K562 (cell line): ENCODE results near the gene TRAF1. TPM values are rescaled to one million over a fixed set of nuclear protein-coding genes. Genes with fewer than 3 reads are reported as not detected.

Source experiments
- BCL6 ChIP-seq: fragments of 250-450 bp; sonication (Bioruptor Pico); IDR thresholded peaks from 2 replicates; pipeline ENCODE4 v1.4.0; 2020
- MAZ ChIP-seq, 2 experiments: fragments of 450-650 bp in 1 of 2; sonication (generic) in 1 of 2; formaldehyde crosslinking; IDR thresholded peaks in 1 of 2; conservative IDR thresholded peaks in 1 of 2; 2 replicates each; pipeline versions ENCODE4 v1.4.0 to v1.5.0; 2020; ENCODE audit warnings: mild to moderate bottlenecking in 1 of 2, missing genetic modification reagents in 1 of 2
- ZNF175 ChIP-seq: fragments of 200-800 bp; sonication (Bioruptor generic); IDR thresholded peaks from 2 replicates; pipeline ENCODE4 v1.6.1; 2016; ENCODE audit warnings: low read depth, mild to moderate bottlenecking, missing genetic modification characterization, missing compliant biosample characterization
- polyA plus RNA-seq, 8 experiments: library from polyadenylated mRNA; depleted of rRNA in 4 of 8; stranded (reverse) in 5 of 8; unstranded in 3 of 8; fragments of >200 nt; fragmentation: Nextera tagmentation in 2 of 8; fragmentation: Illumina TruSeq in 1 of 8; extraction: Ambion mirVana in 2 of 8; extraction: Trizol in 1 of 8; gene quantifications; 2 replicates each; pipeline versions ENCODE4 v1.2.1 to v1.2.3, GENCODE V29; 2011 to 2014; ENCODE audit warnings: inconsistent platforms in 1 of 8, missing spikeins in 1 of 8
- total RNA-seq, 7 experiments: library from RNA; depleted of rRNA in 6 of 7; stranded (reverse); fragments of >200 nt in 6 of 7; fragmentation: Illumina TruSeq in 2 of 7; extraction: Trizol in 2 of 7; gene quantifications; 2 replicates each; pipeline versions ENCODE4 v1.2.1 to v1.2.3, GENCODE V29; 2011 to 2021; ENCODE audit warnings: low replicate concordance in 1 of 7
- TF ChIP-seq, protein P1 (sequence below): sonication (generic); formaldehyde crosslinking; IDR thresholded peaks from 2 replicates; pipeline ENCODE4 v1.8.0; 2023; ENCODE audit warnings: missing genetic modification reagents, mild to moderate bottlenecking, borderline replicate concordance
- TF ChIP-seq, protein P2 (sequence below): sonication (generic); formaldehyde crosslinking; IDR thresholded peaks from 2 replicates; pipeline ENCODE4 v1.8.0; 2022; ENCODE audit warnings: missing genetic modification reagents, mild to moderate bottlenecking, borderline replicate concordance

The TRAF1 gene
- total and polyA plus RNA-seq, 9 of the 15 experiments (the other 6 are each of a cell fraction or from before 2014, with no cell fraction given), result 0.01 to 1.1 (median 0.04) TPM; not detected in 2

DNA sequence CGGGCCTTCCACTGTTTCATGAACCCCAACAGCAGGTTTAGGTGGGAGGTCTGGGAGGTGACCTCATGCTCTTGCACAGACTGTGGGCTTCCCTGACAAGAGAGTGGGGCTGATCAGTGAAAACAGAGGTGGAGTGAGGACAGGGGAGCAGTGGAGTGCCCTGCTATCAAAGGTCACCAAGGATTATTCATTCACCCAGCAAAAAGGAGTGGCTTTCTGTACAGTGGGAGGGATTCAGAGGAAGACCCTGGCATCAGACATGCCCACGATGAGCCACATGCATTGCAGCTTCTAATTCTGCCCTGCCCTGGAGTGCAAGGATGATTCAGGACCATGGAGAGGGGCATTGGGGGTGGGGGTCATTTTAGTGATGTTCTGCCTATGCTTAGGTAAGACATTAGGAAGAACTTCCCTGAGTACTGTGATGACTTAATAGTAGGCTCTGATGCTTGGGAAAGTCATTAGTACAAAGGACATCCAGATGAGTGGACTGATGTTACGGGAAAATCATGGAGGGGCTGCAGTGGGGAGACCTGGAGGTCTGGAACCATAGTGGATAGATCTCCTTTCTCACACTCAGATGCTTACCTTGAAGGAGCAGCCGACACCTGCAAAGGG lies 12.8 kb downstream of the TRAF1 start (continued):
- TF ChIP-seq, protein P1, sequence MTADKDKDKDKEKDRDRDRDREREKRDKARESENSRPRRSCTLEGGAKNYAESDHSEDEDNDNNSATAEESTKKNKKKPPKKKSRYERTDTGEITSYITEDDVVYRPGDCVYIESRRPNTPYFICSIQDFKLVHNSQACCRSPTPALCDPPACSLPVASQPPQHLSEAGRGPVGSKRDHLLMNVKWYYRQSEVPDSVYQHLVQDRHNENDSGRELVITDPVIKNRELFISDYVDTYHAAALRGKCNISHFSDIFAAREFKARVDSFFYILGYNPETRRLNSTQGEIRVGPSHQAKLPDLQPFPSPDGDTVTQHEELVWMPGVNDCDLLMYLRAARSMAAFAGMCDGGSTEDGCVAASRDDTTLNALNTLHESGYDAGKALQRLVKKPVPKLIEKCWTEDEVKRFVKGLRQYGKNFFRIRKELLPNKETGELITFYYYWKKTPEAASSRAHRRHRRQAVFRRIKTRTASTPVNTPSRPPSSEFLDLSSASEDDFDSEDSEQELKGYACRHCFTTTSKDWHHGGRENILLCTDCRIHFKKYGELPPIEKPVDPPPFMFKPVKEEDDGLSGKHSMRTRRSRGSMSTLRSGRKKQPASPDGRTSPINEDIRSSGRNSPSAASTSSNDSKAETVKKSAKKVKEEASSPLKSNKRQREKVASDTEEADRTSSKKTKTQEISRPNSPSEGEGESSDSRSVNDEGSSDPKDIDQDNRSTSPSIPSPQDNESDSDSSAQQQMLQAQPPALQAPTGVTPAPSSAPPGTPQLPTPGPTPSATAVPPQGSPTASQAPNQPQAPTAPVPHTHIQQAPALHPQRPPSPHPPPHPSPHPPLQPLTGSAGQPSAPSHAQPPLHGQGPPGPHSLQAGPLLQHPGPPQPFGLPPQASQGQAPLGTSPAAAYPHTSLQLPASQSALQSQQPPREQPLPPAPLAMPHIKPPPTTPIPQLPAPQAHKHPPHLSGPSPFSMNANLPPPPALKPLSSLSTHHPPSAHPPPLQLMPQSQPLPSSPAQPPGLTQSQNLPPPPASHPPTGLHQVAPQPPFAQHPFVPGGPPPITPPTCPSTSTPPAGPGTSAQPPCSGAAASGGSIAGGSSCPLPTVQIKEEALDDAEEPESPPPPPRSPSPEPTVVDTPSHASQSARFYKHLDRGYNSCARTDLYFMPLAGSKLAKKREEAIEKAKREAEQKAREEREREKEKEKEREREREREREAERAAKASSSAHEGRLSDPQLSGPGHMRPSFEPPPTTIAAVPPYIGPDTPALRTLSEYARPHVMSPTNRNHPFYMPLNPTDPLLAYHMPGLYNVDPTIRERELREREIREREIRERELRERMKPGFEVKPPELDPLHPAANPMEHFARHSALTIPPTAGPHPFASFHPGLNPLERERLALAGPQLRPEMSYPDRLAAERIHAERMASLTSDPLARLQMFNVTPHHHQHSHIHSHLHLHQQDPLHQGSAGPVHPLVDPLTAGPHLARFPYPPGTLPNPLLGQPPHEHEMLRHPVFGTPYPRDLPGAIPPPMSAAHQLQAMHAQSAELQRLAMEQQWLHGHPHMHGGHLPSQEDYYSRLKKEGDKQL (CRISPR knock-in tag), result no peak
- TF ChIP-seq ZNF175 (CRISPR knock-in tag) (peak; percentile 69; the same call in 1 of the 2 replicates), BCL6 (peak; percentile 65; the same call in 1 of the 2 replicates), MAZ (CRISPR knock-in tag; conservative IDR thresholded peaks at IDR 0.05 in 1 of 2, IDR thresholded peaks at IDR 0.05 in 1 of 2) (peak; percentile 69 to 88)
- TF ChIP-seq, protein P2, sequence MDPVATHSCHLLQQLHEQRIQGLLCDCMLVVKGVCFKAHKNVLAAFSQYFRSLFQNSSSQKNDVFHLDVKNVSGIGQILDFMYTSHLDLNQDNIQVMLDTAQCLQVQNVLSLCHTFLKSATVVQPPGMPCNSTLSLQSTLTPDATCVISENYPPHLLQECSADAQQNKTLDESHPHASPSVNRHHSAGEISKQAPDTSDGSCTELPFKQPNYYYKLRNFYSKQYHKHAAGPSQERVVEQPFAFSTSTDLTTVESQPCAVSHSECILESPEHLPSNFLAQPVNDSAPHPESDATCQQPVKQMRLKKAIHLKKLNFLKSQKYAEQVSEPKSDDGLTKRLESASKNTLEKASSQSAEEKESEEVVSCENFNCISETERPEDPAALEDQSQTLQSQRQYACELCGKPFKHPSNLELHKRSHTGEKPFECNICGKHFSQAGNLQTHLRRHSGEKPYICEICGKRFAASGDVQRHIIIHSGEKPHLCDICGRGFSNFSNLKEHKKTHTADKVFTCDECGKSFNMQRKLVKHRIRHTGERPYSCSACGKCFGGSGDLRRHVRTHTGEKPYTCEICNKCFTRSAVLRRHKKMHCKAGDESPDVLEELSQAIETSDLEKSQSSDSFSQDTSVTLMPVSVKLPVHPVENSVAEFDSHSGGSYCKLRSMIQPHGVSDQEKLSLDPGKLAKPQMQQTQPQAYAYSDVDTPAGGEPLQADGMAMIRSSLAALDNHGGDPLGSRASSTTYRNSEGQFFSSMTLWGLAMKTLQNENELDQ (CRISPR knock-in tag), result no peak
